NOMO-1 treated with dmso at 0.1 percent for 144 hours (cell line): ENCODE results near the gene ATF7.

Source experiments
- DNase-seq: peaks from one replicate; lab custom pipeline; 2025; ENCODE audit not compliant: unreplicated experiment; lab: John Stamatoyannopoulos, UW

ATF7 gene

DNA sequence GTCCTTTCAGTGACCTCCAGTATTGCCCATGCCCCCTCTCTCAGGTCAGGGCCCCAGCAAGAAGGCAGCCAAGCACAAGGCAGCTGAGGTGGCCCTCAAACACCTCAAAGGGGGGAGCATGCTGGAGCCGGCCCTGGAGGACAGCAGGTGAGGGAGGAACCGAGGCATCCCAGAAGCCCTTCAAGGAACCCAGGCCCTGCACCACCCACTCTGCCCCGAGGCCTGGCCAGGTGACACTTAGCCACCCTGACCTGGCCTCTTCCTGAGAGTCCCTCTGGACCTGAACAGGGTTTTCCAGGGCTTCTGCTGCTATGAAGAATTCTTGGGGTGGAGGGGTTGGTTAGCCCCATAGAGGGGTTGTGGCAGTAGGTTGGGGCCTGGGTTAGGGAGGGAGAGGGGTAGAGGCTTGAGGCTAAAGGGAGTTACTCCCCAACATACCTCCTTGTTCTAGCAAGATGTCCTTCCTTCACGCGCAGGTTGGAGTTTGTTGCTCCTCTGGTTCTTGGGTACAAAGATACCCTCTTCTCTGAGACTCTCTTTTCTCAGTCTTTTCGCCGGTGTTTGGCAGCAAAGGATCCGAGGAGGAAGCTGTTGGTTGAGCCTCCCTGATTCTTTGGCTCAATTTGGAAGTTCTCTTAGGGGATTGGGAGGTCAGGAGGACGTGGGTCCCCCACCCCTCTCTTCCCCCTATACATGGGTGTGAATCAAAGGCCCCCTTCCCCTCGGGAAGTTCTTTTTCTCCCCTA is 123.0 kb downstream of the ATF7 start:
- no peak for DNase-seq

DNA sequence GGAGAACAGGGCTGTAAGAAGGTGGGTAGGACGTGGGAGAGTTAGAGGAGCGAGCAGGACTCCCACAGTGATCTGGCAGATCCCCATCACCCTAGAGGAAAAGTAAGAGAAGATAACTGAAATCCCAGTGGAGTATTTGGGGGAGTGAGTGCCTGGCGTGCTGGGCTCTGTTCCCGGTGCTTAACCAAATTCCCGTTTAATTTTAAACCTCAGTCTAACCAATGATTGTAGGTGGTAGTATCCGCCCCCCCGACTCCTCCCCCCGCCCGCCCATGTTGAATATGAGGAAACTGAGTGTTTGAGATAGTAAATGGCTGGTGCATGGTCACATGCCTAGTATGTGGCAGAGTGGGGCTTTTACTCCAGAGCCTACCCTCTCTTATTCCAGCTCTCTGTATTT is 123.9 kb downstream of the ATF7 start:
- DNase-seq: no peak

DNA sequence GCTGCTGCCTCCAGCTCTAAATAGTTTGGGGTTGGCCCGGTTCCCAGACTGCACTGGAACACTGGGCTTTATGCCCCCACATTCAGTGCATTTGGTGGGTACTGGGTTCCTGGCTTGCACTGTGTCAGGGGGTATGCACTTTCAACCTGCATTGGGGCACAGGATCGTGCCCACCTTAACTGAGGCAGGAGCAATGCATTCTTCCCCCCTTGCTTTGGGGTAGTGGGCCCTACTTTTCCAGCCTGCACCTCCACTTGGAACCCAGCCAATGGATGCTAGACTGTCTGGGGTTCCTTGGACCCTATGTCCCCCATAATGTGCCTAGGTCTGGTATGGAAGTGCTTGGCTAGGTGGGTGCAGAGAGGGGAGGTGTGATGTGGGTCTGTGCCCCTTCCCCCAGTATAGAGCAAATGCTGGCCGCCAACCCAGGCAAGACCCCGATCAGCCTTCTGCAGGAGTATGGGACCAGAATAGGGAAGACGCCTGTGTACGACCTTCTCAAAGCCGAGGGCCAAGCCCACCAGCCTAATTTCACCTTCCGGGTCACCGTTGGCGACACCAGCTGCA is 124.5 kb downstream of the ATF7 start:
- no peak for DNase-seq

DNA sequence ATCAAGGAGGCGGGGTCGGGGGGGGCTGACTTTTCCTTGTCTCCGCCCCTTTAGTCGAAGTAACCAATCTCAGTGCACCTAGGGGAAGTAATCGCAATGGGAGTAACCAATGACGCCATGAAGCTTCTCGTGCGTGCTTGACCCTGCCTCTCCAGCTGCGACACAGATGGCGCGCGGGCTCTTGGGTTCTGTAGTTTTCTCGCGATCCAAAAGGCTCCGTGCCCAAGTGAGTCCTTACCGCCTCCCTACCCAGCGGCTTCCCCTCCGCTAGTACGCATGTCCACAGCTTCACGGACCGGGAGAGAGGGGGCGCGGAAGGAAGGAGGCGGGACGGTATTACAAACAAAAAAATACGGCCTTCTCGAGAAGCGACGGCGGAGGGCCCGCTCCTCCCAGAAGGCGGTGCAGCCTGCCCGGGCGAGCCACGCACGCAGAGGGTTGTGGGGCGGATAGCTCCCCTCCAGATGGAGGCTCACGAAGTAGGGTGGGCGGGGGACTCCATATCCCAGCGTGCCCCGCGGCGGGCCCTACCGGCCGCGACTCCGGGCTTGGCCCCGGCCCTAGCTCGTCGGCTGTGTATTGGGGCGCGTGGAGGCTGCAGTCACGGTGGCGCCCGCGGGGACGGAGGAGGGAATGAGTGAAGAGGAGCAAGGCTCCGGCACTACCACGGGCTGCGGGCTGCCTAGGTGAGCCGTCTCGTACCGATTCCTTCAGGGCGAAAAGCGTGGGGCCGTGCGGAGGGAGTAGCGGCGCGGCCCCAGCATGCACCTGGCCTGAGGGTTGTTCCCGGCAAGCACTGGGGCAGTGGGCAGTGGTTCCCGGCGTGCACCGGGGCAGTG is 125.2 kb downstream of the ATF7 start, which contains the start of gene TARBP2:
TARBP2 (plus strand) TSS at position 508 of the 839 bp plus-strand sequence; CDS start at position 634, 126 bp downstream.
- peak; percentile 97 for DNase-seq

DNA sequence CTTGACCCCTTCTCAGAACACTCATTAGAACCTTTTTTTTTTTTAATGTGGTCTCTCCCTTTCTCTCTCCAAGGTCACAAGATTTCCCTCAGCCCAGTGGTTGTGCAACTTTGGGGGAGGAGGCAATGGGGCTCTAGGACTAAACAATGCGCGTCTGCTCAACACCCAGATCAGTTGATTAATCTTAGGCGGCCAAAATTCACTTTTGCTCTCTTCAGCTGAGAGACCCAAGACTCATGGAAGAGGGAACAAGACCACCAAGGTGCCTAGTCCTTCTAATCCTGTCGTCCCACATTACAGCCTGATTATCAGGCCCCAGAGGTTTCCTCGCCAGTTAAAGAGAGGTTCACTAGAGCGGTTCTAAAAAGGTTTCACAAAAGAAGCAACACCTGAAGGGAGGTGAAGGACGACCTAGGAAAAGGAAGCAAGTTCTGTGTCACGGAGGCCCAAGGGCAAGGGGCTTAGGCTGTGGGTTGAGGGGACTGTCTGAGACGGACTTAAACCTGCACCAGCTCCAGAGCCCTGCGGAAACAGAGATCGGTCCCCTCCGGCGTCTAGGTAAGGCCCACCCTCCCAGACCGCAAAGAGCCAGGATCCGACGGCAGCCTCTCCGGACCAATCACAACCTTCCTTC is 125.9 kb downstream of the ATF7 start:
- DNase-seq: peak; percentile 48

DNA sequence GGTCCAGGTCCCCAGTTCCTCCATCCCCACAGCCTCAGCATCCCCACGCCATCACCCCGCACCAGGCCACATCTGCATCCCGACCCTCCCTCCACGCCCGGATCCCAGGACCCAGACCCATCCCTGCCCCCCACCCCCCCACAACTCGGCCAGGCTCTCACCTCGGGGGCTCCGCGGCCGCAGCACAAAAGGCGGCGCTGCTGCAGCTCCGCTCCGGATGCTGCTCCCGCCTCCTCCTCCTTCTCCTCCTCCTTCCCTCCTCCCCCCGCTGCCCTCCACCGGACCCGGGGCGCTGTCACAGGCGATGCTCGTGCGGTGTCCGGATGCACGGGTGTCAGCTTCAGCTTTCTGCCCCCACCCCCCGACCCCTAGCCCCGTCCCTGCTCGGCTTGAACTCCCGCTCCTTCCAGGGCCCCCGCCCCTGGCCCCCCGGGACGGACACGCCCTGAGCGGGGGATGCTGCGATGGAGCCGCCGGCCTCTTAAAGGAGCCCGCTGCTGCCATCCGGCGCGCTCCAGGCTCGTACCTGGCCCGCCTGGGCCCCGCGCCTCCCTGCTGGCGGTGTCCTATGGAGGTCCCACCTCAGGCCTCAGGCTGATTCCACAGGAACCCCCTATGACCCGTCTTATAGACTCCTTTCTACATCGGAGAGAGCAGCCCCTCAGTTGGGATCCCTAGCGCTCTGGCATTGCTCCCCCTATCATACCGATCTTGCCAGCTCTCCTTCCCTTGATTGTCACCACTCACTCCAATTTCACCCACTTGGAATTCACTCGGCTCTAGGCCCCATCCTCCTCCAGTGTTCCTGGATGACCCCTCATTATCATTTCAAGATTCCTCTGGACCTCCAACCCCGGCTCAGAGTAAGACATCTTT is 126.7 kb downstream of the ATF7 start, which contains the start of gene MAP3K12:
MAP3K12 (minus strand) TSS at position 193 of the 876 bp plus-strand sequence. CDS start 12,067 bp downstream, outside the sequence.
- DNase-seq: no peak

- no peak for DNase-seq
Observed at GRCh38 chr12:53498235-53498630, 127.9 kb downstream of the ATF7 start.

DNA sequence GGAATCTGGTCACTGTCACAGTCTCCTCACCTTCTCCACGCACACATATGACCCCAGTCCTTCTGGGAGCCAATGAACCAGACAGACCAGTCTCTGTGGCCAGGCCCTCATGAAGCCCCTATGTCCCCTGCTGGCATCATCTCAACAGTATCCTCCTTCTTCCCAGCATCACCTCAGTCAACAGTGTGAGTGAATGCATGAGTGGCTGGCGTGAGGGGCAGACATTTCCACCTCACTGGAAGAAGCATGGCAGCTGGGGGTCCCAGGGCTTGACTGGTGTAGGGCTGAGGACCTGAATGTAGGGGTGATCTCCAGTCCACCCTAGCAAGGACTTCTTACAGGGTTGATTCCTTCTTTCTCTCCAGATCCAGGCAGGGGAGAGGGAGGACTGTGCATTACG is 128.7 kb downstream of the ATF7 start:
- DNase-seq: no peak

DNA sequence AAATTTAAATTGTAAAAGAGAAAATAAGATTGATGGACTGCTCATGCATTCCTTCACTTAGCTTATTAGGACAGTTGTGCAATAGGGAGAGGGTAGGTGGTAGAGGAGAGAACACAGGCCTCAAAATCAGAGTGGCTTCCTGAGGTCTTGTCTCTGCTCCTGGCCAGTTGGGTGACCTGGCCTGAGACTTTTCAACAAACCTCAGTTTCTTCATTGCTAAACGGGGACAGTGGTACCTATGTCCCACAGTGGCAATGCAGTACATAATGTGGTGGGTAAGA is 129.5 kb downstream of the ATF7 start:
- no peak for DNase-seq

DNA sequence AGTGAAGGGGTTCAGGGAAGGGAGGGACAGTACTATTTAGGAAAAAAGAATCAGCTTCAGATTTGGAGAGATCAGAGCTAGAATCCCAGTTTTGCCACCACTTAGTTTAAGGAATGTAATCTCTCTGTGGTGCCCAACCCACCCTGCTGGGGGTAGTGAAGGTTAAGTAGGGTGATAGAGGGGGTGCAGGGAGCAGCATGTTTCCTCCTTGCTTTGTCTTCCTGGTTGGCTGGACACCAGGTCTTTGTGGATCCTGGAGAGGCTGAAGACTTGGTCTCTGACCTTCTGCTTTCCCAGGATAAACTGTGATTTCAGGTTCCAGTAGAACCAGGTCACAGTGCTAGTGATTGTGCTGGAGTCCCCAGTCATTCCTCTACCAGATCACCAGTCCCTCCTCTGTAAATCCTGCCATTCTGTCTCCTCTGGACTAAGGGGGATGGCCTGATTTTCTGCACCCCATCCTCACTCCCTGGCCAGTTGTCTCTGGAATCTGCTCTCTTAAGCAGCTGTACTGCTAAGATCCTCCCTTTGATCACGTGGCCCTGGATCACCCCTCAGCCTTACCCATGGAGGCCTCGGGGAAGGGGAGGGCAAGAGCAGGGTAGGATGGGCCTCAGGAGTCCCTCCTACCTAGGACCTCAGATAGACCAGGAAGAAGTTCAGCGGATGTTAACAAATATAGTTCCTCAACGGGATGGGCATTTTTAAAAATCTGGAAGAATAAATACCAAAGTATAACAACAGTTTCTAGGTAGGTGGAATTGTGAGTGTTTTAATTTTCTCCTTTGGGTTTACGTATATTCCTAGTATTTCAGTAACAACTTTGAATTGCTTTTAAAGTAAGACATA is 130.1 kb downstream of the ATF7 start:
- peak; percentile 79 for DNase-seq

DNA sequence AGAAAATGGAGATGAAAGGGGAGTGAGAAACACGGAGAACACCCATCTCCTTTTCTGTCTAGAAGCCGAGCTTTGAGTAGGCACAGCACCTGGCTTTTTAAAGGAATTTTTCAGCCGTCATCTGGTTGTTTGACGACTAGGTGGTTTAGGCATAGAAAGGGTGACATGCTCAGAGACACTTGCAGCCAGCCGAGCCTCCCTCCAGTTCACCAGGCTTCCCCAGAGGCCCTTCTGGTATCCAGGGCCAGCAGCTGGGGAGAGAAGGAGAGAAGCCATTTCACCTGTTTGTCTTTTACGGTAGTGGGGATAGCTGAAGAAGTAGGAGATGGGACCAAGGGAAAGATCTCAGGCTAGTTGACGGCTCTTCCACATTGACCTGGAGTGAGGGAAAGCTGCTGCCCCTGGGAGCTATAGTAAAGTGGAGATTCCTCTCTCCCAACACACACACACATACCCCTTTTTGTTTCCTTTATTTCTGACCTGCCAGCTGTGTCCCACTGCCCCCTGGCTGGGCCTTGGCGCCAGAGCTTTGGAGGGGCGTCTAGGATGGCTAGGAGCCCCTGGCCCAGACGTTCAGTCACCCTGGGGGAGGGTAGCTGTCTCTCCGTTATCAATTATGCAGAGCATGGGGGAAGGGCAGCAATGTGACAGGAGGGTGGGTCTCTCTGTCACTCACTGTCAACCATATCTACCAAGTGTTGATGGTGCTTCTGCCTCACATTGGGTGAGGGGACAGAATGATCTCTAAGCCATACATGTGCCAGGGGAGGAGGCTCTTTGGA is 132.4 kb downstream of the ATF7 start:
- DNase-seq: no peak

- DNase-seq: peak; percentile 67
Observed at GRCh38 chr12:53492830-53493609, 133.2 kb downstream of the ATF7 start.

- DNase-seq: no peak
Observed at GRCh38 chr12:53492188-53492587, 134.0 kb downstream of the ATF7 start.

DNA sequence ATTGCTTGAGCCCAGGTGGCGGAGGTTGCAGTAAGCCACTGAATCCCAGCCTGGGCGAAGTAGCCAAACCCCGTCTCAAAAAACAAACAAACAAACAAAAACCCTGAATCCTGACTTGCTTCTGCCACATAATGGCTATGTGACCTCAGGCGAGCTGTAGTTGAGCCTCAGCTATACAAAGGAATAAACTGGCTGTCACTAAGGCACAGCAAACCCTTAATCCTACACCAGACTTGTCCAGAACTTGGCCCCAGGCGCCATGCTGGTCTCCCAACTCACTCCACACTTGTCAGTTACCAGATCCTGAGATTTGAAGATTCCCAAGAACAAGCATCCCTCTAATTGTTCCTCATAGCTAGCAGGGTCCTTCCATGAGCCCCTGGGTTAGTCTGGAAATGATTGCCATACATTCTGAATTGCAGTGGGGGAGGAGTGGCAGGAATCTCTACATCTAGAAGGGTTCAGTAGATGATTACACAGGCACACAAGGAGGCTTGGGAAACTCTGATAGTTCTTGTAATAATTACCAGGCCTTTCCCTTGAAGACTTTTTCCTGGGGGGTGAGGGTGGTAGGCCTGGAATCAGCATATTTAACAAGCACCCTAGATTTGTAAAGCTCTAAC is 136.8 kb downstream of the ATF7 start:
- no peak for DNase-seq

DNA sequence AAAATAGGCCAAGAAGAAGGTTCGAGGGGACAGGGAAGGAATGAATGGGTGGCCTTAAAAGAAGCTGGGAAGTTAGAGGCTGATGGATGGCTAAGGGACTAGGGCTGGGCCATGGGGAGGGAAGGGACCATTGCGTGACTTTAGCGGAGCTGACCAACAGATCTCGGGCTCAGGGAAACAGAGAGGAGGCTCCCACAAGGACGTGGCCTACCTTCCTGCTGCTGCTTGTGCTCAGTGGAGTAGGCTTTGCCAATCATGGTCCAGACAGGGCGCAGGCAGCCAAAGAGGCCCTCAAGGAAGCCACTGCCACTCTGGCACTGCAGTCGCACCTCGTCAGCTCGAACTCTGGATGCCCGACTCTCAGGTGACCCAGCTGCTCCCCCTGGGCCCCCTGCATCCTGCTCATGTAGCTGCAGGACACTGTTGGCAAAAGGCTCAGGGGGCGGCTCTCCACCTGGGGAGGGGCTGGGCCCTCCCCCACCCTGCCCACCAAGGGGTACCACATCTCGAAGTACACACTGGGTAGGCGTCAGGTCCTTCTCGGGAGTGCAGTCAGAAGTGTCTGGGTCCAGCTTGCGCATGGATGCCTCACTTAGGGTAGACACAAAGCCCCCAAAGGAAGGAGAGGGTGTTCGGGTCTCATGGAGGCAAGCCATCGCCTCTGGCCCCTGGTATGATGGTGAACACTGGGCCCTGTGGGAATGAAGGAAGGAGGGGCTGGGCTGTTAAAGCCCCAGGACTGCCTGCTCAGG is 139.3 kb downstream of the ATF7 start:
- DNase-seq: no peak

DNA sequence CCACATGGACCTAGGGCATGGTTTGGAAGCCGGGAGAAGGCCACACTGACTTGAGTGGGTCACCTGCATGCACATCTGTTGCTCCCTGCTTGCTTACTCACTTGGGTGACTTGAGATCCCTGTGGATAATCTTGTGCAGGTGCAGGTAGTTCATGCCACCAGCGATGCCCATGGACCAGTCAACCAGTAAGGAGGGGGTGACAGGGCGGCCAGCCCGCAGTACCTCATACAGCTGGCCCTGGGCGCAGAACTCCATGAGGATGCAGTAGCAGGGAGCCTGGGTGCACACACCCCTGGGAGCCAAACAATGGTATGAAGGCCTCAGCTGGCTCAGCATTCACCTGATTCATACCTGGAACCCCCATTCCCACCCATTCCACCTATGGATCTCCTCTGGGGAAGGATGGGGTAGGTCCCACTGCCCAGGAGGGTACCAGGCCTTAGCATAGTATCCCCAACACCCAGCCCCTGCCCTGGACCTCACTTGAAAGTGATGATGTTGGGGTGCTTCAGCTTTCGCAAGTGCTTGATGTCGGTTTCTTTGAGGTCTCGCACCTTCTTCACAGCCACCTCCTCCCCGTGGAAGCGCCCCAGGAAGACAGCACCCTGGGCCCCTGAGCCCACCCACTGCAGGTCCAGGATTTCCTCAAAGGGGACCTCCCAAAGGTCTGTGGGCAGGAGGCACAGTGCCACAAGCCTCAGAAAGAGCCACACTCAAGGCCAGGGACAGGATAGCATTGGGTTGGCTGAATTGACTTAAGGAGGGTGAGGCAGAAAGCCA is 140.0 kb downstream of the ATF7 start:
- no peak for DNase-seq
